ENCODE data around the gene SCNN1B.

DNA sequence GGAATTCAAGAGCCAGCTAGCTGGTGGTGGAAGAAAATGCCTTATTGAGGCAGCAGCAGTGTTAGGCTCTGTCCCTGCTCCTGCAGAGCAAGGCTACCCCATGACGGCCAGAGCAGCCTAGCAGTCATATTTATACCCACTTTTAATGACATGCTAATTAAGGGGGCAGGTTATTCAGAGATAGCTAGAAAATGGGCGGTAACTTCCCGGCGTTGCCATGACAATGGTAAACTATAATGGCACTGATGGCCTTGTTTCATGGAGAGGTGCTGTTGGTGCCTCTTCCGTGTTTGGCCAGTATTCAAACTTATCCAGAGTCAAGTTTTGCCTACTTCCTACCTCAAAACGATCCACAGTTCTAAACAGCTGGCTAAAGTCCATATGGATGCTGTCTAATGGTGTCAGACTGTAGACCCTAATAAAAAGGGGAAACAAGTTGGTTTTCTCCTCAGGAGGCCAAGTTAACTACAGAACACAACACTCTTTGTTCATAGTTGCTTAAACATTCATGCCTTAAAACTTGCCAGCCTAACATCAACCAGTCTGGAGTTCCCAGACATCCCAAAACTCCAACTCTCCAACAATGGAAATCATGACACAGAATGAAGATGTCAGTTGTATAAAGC lies 3.7 kb upstream of the SCNN1B start:
- no peak for TF ChIP-seq EP300 (IDR thresholded peaks at IDR 0.05)
- TF ChIP-seq, protein P1, sequence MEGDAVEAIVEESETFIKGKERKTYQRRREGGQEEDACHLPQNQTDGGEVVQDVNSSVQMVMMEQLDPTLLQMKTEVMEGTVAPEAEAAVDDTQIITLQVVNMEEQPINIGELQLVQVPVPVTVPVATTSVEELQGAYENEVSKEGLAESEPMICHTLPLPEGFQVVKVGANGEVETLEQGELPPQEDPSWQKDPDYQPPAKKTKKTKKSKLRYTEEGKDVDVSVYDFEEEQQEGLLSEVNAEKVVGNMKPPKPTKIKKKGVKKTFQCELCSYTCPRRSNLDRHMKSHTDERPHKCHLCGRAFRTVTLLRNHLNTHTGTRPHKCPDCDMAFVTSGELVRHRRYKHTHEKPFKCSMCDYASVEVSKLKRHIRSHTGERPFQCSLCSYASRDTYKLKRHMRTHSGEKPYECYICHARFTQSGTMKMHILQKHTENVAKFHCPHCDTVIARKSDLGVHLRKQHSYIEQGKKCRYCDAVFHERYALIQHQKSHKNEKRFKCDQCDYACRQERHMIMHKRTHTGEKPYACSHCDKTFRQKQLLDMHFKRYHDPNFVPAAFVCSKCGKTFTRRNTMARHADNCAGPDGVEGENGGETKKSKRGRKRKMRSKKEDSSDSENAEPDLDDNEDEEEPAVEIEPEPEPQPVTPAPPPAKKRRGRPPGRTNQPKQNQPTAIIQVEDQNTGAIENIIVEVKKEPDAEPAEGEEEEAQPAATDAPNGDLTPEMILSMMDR (IDR thresholded peaks at IDR 0.05): no peak
- no peak for TF ChIP-seq POLR2AphosphoS5 (IDR thresholded peaks at IDR 0.05)

Data from gastroesophageal sphincter (tissue), 3 donors.